ENCODE results near the gene TNS3. TPM values are rescaled to one million over a fixed set of nuclear protein-coding genes. Genes with fewer than 3 reads are reported as not detected.

TNS3 gene
- total RNA-seq, 1 donor = 9.2 TPM

DNA sequence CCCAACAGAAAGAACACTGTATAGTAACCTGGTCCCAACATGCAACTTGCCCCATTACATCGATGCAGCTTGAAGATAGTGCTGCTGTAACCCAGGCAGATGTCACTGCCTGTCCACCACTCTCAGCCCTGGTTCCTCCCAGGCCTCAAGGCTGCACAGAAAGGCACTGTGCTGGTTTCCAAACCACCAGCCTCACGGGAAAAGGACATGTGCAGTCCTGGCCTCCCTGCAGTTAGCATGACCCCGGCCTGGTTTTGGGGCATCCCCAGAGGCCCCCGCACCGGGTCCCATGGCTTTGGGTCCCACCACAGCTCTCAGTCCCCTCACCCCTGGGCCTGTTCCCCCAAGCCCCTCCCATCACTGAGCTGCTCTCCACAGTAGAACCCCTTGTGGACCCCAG lies 214.5 kb downstream of the TNS3 start:
- H3K9me3 ChIP-seq (ENCODE audit: low read depth, low read length) = no peaks in the 10 kb centered on the region
- H3K4me1 ChIP-seq (ENCODE audit: insufficient read depth, low read length) = no peaks in the 10 kb centered on the region
- no peak overlapping the region for H3K4me3 ChIP-seq (ENCODE audit: low read length)
- no peaks in the 10 kb centered on the region for H3K27me3 ChIP-seq (ENCODE audit: insufficient read depth, low read length)

GRCh38 chr7:47366960-47367359 lies 215.0 kb downstream of the TNS3 start:
- no peak overlapping the region for H3K4me3 ChIP-seq (ENCODE audit: low read length)
- H3K27me3 ChIP-seq (ENCODE audit: insufficient read depth, low read length) = no peaks in the 10 kb centered on the region
- no peaks in the 10 kb centered on the region for H3K4me1 ChIP-seq (ENCODE audit: insufficient read depth, low read length)
- H3K9me3 ChIP-seq (ENCODE audit: low read depth, low read length) = no peaks in the 10 kb centered on the region

GRCh38 chr7:47366211-47366610 lies 215.7 kb downstream of the TNS3 start:
- H3K9me3 ChIP-seq (ENCODE audit: low read depth, low read length) = no peaks in the 10 kb centered on the region
- no peaks in the 10 kb centered on the region for H3K4me1 ChIP-seq (ENCODE audit: insufficient read depth, low read length)
- no peaks in the 10 kb centered on the region for H3K27me3 ChIP-seq (ENCODE audit: insufficient read depth, low read length)
- no peak overlapping the region for H3K4me3 ChIP-seq (ENCODE audit: low read length)

- Histone ChIP-seq H3K9me3 (ENCODE audit: low read depth, low read length) (no peaks in the 10 kb centered on the region), H3K4me3 (ENCODE audit: low read length) (no peak overlapping the region), H3K4me1 (ENCODE audit: insufficient read depth, low read length) (no peaks in the 10 kb centered on the region), H3K27me3 (ENCODE audit: insufficient read depth, low read length) (no peaks in the 10 kb centered on the region)
Measured at GRCh38 chr7:47362984-47363383, 218.9 kb downstream of the TNS3 start.

GRCh38 chr7:47361746-47362215 lies 220.1 kb downstream of the TNS3 start:
- no peaks in the 10 kb centered on the region for H3K4me1 ChIP-seq (ENCODE audit: insufficient read depth, low read length)
- no peaks in the 10 kb centered on the region for H3K27me3 ChIP-seq (ENCODE audit: insufficient read depth, low read length)
- H3K9me3 ChIP-seq (ENCODE audit: low read depth, low read length) = no peaks in the 10 kb centered on the region
- no peak overlapping the region for H3K4me3 ChIP-seq (ENCODE audit: low read length)

GRCh38 chr7:47361236-47361635 lies 220.7 kb downstream of the TNS3 start:
- no peaks in the 10 kb centered on the region for H3K4me1 ChIP-seq (ENCODE audit: insufficient read depth, low read length)
- H3K27me3 ChIP-seq (ENCODE audit: insufficient read depth, low read length) = no peaks in the 10 kb centered on the region
- no peaks in the 10 kb centered on the region for H3K9me3 ChIP-seq (ENCODE audit: low read depth, low read length)
- no peak overlapping the region for H3K4me3 ChIP-seq (ENCODE audit: low read length)

DNA sequence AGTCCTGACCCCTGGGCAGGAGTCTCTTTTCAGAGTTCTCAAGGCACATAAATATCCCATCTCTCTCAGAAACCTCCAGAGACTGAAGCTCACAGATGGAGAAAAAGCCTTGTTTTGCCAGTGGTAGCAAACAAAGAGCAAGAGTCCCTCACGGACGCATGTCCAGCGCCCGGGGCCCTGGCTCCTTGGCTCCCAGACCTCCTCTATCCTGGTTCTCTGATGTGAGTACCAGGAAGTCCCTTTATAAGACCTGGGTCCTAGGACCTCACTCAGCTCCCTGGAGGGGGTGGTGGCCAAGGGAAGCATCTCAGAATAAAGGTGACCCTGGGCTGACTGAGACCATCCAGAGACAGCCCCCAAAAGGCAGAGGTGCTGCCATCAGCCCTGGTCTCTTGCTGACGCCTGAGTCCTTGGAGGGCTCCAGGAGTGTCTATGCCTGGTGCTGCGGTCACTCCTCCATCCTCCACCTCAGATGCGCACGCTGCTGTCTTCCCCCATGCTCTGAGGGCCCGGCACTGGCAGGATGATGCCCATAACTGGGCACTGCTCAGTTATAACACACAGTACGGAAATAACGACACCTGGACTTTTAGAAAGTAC lies 221.5 kb downstream of the TNS3 start:
- Histone ChIP-seq H3K4me1 (ENCODE audit: insufficient read depth, low read length) (no peaks in the 10 kb centered on the region), H3K27me3 (ENCODE audit: insufficient read depth, low read length) (no peaks in the 10 kb centered on the region), H3K9me3 (ENCODE audit: low read depth, low read length) (no peaks in the 10 kb centered on the region), H3K4me3 (ENCODE audit: low read length) (no peak overlapping the region)

DNA sequence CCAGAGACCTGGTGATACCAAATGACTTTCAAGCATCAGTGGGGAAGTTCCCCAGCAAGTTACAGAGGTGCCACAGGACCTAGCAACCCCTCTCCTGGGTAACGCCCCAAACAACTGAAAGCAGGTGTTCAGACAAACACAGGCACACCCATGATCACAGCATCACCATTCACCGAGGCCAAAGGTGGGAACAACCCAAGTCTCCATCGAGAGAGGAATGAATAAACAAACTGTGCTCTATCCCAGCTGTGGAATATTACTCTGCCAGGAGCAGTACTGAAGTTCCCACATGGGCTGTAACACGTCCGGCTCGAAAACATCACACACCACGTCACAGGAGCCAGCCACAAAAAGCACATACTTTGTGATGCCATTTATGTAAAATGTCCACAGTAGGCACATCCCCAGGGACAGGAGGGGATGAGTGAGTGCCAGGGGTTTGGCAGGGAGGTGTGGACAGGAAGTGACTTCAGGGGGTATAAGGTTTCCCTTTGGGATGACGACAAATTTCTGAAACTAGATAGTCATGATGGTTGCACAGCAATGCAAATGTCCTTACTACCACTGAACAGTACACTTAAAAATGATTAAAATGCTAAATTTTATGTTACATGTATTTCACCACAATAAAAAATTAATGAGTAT lies 222.8 kb downstream of the TNS3 start:
- no peak overlapping the region for H3K4me3 ChIP-seq (ENCODE audit: low read length)
- H3K9me3 ChIP-seq (ENCODE audit: low read depth, low read length) = no peaks in the 10 kb centered on the region
- no peaks in the 10 kb centered on the region for H3K4me1 ChIP-seq (ENCODE audit: insufficient read depth, low read length)
- no peaks in the 10 kb centered on the region for H3K27me3 ChIP-seq (ENCODE audit: insufficient read depth, low read length)

- no peaks in the 10 kb centered on the region for H3K9me3 ChIP-seq (ENCODE audit: low read depth, low read length)
- H3K27me3 ChIP-seq (ENCODE audit: insufficient read depth, low read length) = no peaks in the 10 kb centered on the region
- no peak overlapping the region for H3K4me3 ChIP-seq (ENCODE audit: low read length)
- no peaks in the 10 kb centered on the region for H3K4me1 ChIP-seq (ENCODE audit: insufficient read depth, low read length)
Measured at GRCh38 chr7:47358357-47358756, 223.6 kb downstream of the TNS3 start.

DNA sequence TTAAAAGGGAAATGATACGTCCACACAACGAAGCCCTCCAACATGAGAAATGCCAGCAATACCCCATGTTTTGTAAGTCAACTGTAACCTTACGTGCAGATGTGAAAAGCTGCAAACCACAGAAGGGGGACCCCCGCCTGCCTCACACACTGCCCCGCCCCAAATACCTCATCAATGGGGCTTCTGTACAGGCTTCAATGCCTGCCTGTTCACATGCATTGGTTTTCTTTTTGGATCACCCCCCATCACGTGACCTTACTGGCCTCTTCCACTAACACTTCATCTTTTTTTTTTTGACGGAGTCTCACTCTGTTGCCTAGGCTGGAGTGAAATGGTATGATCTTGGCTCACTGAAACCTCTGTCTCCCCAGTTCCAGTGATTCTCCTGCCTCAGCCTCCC lies 224.0 kb downstream of the TNS3 start:
- Histone ChIP-seq H3K9me3 (ENCODE audit: low read depth, low read length) (no peaks in the 10 kb centered on the region), H3K4me3 (ENCODE audit: low read length) (no peak overlapping the region), H3K4me1 (ENCODE audit: insufficient read depth, low read length) (no peaks in the 10 kb centered on the region), H3K27me3 (ENCODE audit: insufficient read depth, low read length) (no peaks in the 10 kb centered on the region)

DNA sequence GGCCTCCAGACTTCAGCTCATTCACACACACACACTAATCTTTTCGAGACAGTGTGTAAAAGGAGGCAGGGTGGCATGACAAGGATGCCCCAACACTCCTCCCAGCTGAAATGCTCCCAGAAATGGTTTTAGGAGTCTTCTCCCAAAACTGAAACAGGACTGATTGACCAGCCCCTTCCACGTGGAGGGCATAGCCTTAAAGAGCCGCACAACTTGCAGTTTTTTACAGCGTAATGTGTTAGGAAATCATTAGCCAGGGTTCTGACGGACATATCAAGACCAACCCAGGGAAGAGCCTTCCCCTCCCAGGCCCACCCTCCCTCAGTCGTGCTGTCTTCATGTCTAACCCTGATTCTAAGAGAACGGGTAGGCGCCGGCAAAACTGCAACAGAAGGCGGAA lies 224.6 kb downstream of the TNS3 start:
- no peaks in the 10 kb centered on the region for H3K9me3 ChIP-seq (ENCODE audit: low read depth, low read length)
- H3K4me3 ChIP-seq (ENCODE audit: low read length) = no peak overlapping the region
- H3K27me3 ChIP-seq (ENCODE audit: insufficient read depth, low read length) = no peaks in the 10 kb centered on the region
- H3K4me1 ChIP-seq (ENCODE audit: insufficient read depth, low read length) = no peaks in the 10 kb centered on the region

DNA sequence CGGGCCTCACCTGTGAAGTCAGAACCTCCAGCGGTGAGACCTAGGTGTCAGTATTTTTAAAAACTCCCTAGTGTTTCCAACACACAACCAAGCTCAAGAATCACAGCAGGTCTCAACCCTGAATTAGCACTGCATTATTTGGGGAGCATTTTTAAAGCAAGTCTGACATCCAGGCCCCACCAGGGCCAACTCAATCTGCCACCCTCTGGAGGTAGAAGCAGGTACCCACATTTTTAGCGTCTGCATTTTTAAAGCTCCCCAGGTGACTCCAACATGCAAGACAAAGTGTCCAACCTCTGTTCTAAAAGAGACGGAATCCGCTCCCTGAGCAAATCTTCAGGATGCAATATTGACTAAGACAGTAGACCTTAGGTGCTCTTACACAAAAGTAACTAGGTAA lies 225.7 kb downstream of the TNS3 start:
- Histone ChIP-seq H3K4me3 (ENCODE audit: low read length) (no peak overlapping the region), H3K4me1 (ENCODE audit: insufficient read depth, low read length) (no peaks in the 10 kb centered on the region), H3K9me3 (ENCODE audit: low read depth, low read length) (no peaks in the 10 kb centered on the region), H3K27me3 (ENCODE audit: insufficient read depth, low read length) (no peaks in the 10 kb centered on the region)

DNA sequence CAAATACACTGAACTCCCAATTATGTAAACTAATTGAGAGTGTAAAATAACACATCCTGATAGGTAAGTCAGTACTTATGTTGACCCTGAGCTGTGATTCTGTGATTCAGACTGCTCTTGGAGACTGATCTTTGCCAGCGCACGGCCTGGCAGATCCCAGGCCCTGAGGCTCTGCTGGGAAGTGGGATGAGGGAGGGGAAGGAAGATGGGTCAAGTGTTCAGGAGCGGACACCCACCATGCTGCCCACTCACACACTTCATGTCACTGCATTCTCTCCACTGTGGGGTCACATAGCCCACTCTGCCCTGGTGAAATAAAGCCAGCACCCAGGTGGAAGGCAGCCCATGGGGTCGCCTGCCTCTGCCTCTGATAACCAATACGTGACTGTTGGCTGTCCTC lies 226.2 kb downstream of the TNS3 start:
- H3K4me3 ChIP-seq (ENCODE audit: low read length) = no peak overlapping the region
- no peaks in the 10 kb centered on the region for H3K4me1 ChIP-seq (ENCODE audit: insufficient read depth, low read length)
- no peaks in the 10 kb centered on the region for H3K27me3 ChIP-seq (ENCODE audit: insufficient read depth, low read length)

DNA sequence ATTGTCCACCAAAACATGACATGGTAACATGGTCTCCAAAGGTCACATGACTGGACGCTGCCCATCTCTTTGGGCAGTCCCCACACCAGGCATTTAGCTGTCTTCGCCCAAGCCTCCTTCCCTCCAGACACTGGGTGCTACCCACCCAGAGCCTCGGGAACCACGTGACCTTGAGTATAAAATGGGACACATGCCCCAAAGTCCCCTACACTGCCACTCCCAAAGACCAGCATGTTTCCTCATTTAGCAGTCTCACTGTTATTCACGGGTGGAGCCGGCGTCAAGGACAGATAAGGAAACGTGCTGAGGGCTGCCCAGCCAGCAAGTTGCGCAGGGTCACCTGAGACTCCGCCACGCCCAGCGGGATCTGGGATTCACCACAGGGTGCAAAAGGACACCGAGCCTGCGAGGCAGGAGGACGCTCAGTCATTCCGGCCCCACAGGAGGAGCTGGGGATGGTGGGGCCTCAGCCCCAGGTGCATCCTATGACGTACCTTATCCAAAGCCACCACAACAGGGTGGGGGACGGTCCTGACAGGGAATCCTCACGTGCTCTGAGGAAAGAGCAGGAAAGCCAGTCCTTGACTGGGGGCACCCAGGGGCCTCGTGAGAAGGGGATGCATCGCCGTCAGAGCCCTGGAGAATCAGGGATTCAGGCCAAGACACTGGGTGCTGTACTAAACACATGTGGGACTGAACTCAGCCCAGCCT lies 226.9 kb downstream of the TNS3 start:
- H3K4me1 ChIP-seq (ENCODE audit: insufficient read depth, low read length) = no peaks in the 10 kb centered on the region
- no peaks in the 10 kb centered on the region for H3K27me3 ChIP-seq (ENCODE audit: insufficient read depth, low read length)
- H3K4me3 ChIP-seq (ENCODE audit: low read length) = no peak overlapping the region
- H3K9me3 ChIP-seq (ENCODE audit: low read depth, low read length) = no peaks in the 10 kb centered on the region

More for the DNA sequence above, 226.2 kb downstream of the TNS3 start:
- no peaks in the 10 kb centered on the region for H3K9me3 ChIP-seq (ENCODE audit: low read depth, low read length)

- H3K4me3 ChIP-seq (ENCODE audit: low read length) = no peak overlapping the region
- H3K4me1 ChIP-seq (ENCODE audit: insufficient read depth, low read length) = no peaks in the 10 kb centered on the region
- no peaks in the 10 kb centered on the region for H3K27me3 ChIP-seq (ENCODE audit: insufficient read depth, low read length)
Measured at GRCh38 chr7:47354071-47354470, 227.8 kb downstream of the TNS3 start.

More at GRCh38 chr7:47354071-47354470, 227.8 kb downstream of the TNS3 start:
- no peaks in the 10 kb centered on the region for H3K9me3 ChIP-seq (ENCODE audit: low read depth, low read length)
